GM10266 (cell line): ENCODE results near the gene RAD50.

Experiments used
- DNase-seq: peaks from one replicate; pipeline ENCODE4 v3.0.0; 2012; ENCODE audit errors: extremely low spot score
- TF ChIP-seq, protein P1 (sequence below): IDR thresholded peaks from 2 replicates; pipeline ENCODE4 v1.5.1; 2012; ENCODE audit warnings: mild to moderate bottlenecking, low read depth; ENCODE audit not compliant: control insufficient read depth, insufficient read depth; ENCODE audit errors: missing control alignments

RAD50 gene

DNA sequence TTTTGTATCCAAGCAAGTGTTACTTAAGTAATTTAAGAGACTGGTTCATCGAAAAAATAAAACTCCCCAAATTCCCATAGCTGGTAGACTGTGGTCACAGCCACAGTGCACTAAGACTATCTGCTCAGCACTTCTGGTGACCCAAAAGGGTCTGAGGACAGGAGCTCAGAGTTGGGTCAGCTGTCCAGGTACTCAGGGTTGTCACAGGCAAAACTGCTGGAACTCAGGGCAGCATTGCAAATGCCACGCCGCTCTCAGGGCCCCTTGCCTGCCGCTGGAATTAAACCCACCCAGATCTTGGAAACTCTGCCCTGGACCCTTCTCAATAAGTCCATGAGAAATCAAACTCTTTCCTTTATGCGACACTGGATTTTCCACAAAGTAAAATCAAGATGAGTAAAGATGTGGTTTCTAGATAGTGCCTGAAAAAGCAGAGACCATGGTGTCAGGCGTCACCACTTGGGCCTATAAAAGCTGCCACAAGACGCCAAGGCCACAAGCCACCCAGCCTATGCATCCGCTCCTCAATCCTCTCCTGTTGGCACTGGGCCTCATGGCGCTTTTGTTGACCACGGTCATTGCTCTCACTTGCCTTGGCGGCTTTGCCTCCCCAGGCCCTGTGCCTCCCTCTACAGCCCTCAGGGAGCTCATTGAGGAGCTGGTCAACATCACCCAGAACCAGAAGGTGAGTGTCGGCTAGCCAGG lies 101.1 kb downstream of the RAD50 start, which contains the start of gene IL13:
Gene IL13 (plus strand): TSS at position 498 of the 705 bp plus-strand sequence. CDS start 14 bp downstream, at position 512.
- DNase-seq: no peak
- TF ChIP-seq, protein P1, sequence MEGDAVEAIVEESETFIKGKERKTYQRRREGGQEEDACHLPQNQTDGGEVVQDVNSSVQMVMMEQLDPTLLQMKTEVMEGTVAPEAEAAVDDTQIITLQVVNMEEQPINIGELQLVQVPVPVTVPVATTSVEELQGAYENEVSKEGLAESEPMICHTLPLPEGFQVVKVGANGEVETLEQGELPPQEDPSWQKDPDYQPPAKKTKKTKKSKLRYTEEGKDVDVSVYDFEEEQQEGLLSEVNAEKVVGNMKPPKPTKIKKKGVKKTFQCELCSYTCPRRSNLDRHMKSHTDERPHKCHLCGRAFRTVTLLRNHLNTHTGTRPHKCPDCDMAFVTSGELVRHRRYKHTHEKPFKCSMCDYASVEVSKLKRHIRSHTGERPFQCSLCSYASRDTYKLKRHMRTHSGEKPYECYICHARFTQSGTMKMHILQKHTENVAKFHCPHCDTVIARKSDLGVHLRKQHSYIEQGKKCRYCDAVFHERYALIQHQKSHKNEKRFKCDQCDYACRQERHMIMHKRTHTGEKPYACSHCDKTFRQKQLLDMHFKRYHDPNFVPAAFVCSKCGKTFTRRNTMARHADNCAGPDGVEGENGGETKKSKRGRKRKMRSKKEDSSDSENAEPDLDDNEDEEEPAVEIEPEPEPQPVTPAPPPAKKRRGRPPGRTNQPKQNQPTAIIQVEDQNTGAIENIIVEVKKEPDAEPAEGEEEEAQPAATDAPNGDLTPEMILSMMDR: no peak

DNA sequence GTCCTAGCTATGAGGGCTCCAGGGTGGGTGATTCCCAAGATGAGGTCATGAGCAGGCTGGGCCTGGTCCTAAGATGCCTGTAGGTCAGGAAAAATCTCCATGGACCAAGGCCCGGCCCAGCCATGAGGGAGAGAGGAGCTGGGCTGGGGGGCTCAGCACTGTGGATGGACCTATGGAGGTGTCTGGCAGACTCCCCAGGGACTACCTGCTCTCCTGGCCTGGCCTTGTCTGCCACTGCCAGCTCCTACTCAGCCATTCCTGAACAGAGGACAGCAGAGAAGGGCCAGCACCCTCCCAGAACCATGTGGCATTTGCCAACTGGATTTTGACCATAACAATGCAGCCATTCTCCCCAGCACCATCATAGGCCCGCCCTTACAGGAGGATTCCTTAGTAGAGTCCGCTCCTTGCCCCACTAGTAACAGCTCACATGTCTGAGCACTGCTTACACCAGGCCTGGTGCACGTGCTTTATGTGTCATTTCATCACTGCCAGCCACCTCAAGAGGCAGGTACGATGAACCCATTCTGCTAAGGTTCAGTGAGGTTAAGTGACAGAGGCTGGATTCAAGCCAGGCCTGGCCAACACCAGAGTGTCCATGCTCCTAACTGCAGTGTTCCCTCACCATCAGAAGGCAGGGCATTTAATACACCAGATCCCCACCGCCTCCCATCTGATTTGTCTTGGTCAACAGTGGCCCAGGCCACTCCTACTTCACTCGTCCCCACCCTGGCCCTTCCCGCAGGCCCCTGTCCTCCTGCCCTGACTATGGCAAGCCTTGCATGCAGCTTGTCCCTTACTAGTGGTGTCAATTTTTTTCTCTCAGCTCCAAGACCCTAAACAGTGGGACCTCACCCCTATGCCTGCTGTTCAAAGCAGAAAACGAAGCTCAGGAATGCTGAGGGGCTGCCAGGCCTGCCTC lies 101.9 kb downstream of the RAD50 start:
- DNase-seq: no peak
- TF ChIP-seq, protein P1: no peak

DNA sequence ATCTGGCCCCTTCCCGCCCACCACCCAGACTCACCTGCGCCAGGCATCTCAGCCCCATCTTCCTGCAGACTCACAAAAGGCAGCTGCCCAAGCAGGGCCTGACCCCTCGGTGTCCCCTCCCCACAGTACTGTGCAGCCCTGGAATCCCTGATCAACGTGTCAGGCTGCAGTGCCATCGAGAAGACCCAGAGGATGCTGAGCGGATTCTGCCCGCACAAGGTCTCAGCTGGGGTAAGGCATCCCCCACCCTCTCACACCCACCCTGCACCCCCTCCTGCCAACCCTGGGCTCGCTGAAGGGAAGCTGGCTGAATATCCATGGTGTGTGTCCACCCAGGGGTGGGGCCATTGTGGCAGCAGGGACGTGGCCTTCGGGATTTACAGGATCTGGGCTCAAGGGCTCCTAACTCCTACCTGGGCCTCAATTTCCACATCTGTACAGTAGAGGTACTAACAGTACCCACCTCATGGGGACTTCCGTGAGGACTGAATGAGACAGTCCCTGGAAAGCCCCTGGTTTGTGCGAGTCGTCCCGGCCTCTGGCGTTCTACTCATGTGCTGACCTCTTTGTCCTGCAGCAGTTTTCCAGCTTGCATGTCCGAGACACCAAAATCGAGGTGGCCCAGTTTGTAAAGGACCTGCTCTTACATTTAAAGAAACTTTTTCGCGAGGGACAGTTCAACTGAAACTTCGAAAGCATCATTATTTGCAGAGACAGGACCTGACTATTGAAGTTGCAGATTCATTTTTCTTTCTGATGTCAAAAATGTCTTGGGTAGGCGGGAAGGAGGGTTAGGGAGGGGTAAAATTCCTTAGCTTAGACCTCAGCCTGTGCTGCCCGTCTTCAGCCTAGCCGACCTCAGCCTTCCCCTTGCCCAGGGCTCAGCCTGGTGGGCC lies 103.1 kb downstream of the RAD50 start:
- no peak for DNase-seq
- TF ChIP-seq, protein P1: no peak

DNA sequence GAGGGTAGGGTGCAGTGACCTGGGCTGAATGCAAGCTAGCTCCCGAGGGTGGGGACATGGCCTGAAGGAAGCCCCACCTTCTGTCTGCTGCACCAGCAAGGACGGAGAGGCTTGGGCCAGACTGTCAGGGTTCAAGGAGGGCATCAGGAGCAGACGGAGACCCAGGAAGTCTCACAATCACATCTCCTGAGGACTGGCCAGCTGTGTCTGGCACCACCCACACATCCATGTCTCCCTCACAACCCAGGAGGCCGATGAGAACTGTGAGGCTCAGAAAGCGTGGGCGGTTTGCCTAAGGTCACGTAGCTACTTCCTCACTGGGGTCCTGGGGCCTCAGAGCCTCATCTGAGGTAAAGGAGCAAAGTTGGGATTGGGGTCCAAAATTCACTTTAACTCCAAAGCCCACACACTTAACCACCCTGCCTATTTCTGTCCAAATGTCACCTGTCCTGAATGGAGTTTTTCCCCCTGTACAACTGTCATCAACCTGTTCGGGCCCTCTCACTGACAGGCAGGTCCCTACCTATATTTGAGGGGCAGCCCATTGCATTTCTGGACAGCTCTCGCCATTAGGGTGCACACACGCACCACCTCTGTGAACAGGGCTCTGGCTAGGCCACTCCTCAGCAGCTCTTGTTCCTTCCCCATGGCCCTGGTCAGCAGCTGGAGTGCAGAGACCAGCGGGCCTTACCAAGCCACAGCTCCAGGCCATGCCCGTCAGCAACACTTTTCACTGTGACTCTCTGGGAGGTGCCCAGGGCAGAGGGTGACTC lies 104.6 kb downstream of the RAD50 start:
- TF ChIP-seq, protein P1: peak; percentile 39
- DNase-seq: peak; percentile 70

DNA sequence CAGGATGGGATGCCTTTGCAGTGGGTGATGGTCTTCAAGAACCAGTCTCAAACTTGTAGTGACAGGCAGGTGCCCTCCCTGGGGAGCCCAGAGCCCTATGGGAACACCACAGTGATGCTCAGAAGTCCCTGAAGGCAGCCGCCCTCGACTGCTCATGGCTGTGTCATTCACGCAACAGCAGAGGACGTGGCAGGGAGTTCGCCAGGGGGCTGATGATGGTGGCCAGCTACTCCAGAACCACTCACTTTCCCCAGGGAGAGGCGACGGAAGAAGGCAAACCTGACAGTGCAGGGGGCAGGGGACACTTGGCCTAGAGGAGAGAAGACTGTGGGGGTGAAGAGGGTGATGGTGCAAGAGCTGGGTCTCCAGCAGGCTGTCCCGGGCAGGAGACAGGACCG lies 105.2 kb downstream of the RAD50 start:
- no peak for DNase-seq
- TF ChIP-seq, protein P1: no peak

DNA sequence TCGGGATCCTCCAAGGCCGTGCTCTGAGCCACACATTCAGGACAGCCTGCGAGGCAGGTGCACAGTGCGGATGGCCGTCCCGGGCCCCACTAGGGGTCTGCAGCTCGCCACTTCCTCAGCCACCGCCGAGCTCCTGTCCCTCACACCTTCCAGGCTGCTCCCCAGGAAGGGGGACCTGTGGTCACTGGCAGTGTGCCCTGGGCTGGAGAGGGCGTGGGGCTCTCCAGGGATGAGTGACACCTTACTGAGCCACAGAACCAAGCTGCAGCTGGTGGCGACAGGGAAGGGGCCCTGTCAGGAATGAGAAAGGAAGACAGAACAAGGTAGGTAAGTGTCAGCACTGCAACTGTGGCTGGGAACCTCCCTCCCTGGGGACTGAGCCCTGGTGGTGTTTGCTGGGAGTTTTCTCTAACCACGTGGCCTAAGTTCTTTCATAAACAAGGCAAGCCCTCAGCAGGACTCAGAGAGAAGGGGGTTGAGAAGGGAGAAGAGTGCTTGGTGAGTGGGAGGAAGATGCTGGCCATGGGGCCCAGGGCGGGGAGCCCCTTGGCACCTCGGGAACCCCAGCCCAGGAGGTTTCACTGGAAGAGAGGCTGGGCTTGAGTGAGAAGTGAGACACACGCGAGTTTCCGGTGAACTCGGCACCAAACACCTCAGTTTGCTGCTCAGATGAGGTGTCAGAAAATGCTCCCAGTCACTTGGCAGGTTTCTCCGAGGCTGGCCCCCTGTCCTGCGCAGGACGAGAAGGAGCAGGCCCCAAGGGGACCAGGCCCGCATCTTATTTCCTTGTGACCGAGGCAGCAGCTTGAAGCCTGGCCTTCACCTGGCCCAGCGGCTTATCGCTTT lies 106.4 kb downstream of the RAD50 start:
- peak; percentile 84 for DNase-seq
- TF ChIP-seq, protein P1: no peak
